PC-9 (cell line): ENCODE measurements around the gene AQP3. TPM values are rescaled to one million over a fixed set of nuclear protein-coding genes. Genes with fewer than 3 reads are reported as not detected.
A peak's percentile ranks its signal among the peaks of the same experiment; 100 is the strongest.

Source experiments
- BruUV-seq: library from RNA; stranded (reverse); fragments of 400-500 nt; replicated peaks from 2 replicates; lab custom pipeline; 2021; lab: Mats Ljungman, UMichigan
- CTCF ChIA-PET: fragments of 300-600 bp; sonication (Branson Sonifier 250); formaldehyde crosslinking; loops from one replicate; lab custom pipeline; 2022; ENCODE audit warnings: antibody characterized with exemption; lab: Charles Lee
- POLR2A ChIA-PET: fragments of 300-600 bp; sonication (Branson Sonifier 250); formaldehyde crosslinking; loops from one replicate; lab custom pipeline; 2022; ENCODE audit warnings: antibody characterized with exemption; ENCODE audit not compliant: unreplicated experiment; lab: Charles Lee
- DNase-seq, 2 experiments: peaks; one replicate each; pipeline versions ENCODE4 v3.0.0 to v3.0.0-alpha.2; 2015 to 2022; ENCODE audit warnings: mixed read lengths in 1 of 2
- H2AFZ ChIP-seq: fragments of 200-600 bp; sonication (generic); 2 replicates; pipeline ENCODE4 v1.8.1; 2017; ENCODE audit warnings: antibody characterized with exemption
- H3F3A ChIP-seq: fragments of 200-600 bp; sonication (generic); 2 replicates; pipeline ENCODE4 v1.8.1; 2017; ENCODE audit warnings: antibody characterized with exemption, mild to moderate bottlenecking, low read depth; ENCODE audit not compliant: insufficient read depth
- H3K27ac ChIP-seq: fragments of 200-600 bp; sonication (generic); 2 replicates; pipeline ENCODE4 v1.6.1; 2016; ENCODE audit warnings: mixed run types
- H3K27me3 ChIP-seq: fragments of 200-600 bp; sonication (generic); 2 replicates; pipeline ENCODE4 v1.6.1; 2016; ENCODE audit warnings: low read depth, mixed run types; ENCODE audit not compliant: insufficient read depth
- H3K36me3 ChIP-seq: fragments of 200-600 bp; sonication (generic); 2 replicates; pipeline ENCODE4 v1.6.1; 2016; ENCODE audit warnings: low read depth, mixed run types
- H3K4me1 ChIP-seq: fragments of 200-600 bp; sonication (generic); replicated peaks from 2 replicates; pipeline ENCODE4 v1.6.1; 2016; ENCODE audit warnings: mixed run types; ENCODE audit not compliant: insufficient read depth
- H3K4me2 ChIP-seq: fragments of 200-600 bp; sonication (generic); 2 replicates; pipeline ENCODE4 v1.6.1; 2017; ENCODE audit warnings: mixed run types
- H3K4me3 ChIP-seq: fragments of 200-600 bp; sonication (generic); 2 replicates; pipeline ENCODE4 v1.6.1; 2016; ENCODE audit warnings: mixed run types
- H3K79me2 ChIP-seq: fragments of 200-600 bp; sonication (generic); 2 replicates; pipeline ENCODE4 v1.6.1; 2017; ENCODE audit warnings: low read depth, mixed run types
- H3K9me2 ChIP-seq: fragments of 200-600 bp; sonication (generic); 2 replicates; pipeline ENCODE4 v1.8.1; 2017; ENCODE audit warnings: mild to moderate bottlenecking; ENCODE audit not compliant: insufficient read depth
- H3K9me3 ChIP-seq: fragments of 200-600 bp; sonication (generic); 2 replicates; pipeline ENCODE4 v1.8.1; 2016; ENCODE audit warnings: low read depth; ENCODE audit not compliant: insufficient read depth
- H4K20me1 ChIP-seq: fragments of 200-600 bp; sonication (generic); 2 replicates; pipeline ENCODE4 v1.8.1; 2017; ENCODE audit not compliant: insufficient read depth
- EZH2 ChIP-seq: fragments of 200-600 bp; sonication (generic); IDR thresholded peaks from 2 replicates; pipeline ENCODE4 v1.8.0; 2017; ENCODE audit warnings: antibody characterized with exemption, low read depth
- intact Hi-C: fragments of 100-400 bp; cut with micrococcal nuclease; formaldehyde crosslinking; loops from one replicate; pipeline ENCODE4 v1.10.0; 2022; ENCODE audit not compliant: unreplicated experiment
- total RNA-seq: library from RNA; stranded (reverse); gene quantifications from 2 replicates; pipeline ENCODE4 v1.2.3, GENCODE V29; 2021
- TF ChIP-seq, protein P1 (sequence below): fragments of 200-600 bp; sonication (generic); conservative IDR thresholded peaks from 2 replicates; pipeline ENCODE4 v1.6.1; 2017; ENCODE audit warnings: mixed run types, antibody characterized with exemption, mild to moderate bottlenecking, moderate library complexity

Gene AQP3
- total RNA-seq, 1 experiment from 2014 or later, result 9.9 TPM

DNA sequence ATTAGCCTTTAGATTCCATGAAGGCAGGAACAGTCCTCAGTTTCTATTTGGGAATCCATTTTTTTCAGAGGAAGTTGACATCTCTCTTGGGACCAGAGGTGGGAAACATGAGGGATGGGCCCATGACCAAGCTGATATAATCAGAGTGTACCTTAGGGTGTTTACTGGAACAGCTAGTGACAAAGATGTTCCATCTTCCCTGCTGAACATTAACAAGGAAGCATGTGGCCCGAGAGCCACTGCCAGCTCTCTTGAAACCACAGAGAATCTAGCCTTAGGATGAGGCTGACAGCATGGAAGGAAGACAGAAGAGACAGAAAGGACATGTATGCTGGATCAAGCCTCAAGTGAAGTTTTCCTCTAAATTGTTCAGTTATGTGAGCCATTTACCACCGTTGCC lies 16.0 kb downstream of the AQP3 start:
- H3K9me3 ChIP-seq, result no peaks in the 10 kb centered on the region
- intact Hi-C loops, result no loop called here
- ChIA-PET CTCF (interaction anchor here (0.9 to 1.6 kb wide), 2 partner anchors 16 to 22 kb away, joined by 5 to 10 read pairs; no protein-coding TSS in a partner anchor), POLR2A (no interaction called here)
- H3K9me2 ChIP-seq, result no peaks in the 10 kb centered on the region
- no peaks in the 10 kb centered on the region for H4K20me1 ChIP-seq
- no peak for DNase-seq
- H3K27ac ChIP-seq, result no peak overlapping the region
- H3F3A ChIP-seq, result peaks cover 7% of the 10 kb centered on the region; the same call in 1 of the 2 replicates
- no peaks in the 10 kb centered on the region for H3K79me2 ChIP-seq
- H3K36me3 ChIP-seq, result no peaks in the 10 kb centered on the region
- no peak overlapping the region for H3K4me3 ChIP-seq
- no peak overlapping the region for H3K4me2 ChIP-seq
- no peak for TF ChIP-seq EZH2
- TF ChIP-seq, protein P1, sequence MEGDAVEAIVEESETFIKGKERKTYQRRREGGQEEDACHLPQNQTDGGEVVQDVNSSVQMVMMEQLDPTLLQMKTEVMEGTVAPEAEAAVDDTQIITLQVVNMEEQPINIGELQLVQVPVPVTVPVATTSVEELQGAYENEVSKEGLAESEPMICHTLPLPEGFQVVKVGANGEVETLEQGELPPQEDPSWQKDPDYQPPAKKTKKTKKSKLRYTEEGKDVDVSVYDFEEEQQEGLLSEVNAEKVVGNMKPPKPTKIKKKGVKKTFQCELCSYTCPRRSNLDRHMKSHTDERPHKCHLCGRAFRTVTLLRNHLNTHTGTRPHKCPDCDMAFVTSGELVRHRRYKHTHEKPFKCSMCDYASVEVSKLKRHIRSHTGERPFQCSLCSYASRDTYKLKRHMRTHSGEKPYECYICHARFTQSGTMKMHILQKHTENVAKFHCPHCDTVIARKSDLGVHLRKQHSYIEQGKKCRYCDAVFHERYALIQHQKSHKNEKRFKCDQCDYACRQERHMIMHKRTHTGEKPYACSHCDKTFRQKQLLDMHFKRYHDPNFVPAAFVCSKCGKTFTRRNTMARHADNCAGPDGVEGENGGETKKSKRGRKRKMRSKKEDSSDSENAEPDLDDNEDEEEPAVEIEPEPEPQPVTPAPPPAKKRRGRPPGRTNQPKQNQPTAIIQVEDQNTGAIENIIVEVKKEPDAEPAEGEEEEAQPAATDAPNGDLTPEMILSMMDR, result no peak
- BruUV-seq, result no TSS peak
- H3K4me1 ChIP-seq, result peaks cover 18% of the 10 kb centered on the region
- H3K27me3 ChIP-seq, result no peaks in the 10 kb centered on the region
- no peak overlapping the region for H2AFZ ChIP-seq

DNA sequence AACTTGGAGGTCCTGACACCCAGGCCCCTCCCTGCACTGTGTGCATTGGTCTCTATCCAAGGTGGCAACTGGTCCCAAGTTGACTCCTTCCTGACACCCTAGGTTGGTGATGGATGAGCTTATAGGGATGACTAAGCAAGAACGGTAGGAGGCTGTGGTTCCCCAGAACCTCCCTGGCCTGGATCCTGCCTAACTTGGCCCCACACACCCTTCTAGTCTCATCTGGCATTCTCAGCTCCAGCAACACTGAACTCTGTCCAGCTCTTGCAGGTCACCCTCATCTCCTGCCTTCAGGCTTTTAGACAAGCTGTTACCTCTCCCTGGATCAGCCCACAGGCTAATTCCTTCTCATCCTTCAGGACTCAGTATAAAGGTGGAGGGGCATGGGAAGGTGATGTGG lies 16.5 kb downstream of the AQP3 start:
- DNase-seq, result peak in 1 of 2 experiments; percentile 35
- no peaks in the 10 kb centered on the region for H3K9me2 ChIP-seq
- H4K20me1 ChIP-seq, result no peaks in the 10 kb centered on the region
- no peak overlapping the region for H3K4me3 ChIP-seq
- no peaks in the 10 kb centered on the region for H3K36me3 ChIP-seq
- BruUV-seq, result no TSS peak
- CTCF ChIA-PET, result interaction anchor here (0.6 to 1.6 kb wide), 4 partner anchors 8 to 22 kb away, joined by 3 to 10 read pairs (median 4); no protein-coding TSS in a partner anchor
- POLR2A ChIA-PET, result interaction anchor here (0.6 kb wide), 1 partner anchor 70 kb away, joined by 4 read pairs; no protein-coding TSS in a partner anchor
- H3K79me2 ChIP-seq, result no peaks in the 10 kb centered on the region
- no peak for TF ChIP-seq EZH2
- TF ChIP-seq, protein P1, result no peak
- peaks cover 13% of the 10 kb centered on the region for H3K4me1 ChIP-seq
- no peak overlapping the region for H2AFZ ChIP-seq
- H3F3A ChIP-seq, result peaks cover 7% of the 10 kb centered on the region; the same call in 1 of the 2 replicates
- H3K4me2 ChIP-seq, result no peak overlapping the region
- no peaks in the 10 kb centered on the region for H3K9me3 ChIP-seq
- intact Hi-C loops, result no loop called here
- H3K27me3 ChIP-seq, result no peaks in the 10 kb centered on the region
- H3K27ac ChIP-seq, result no peak overlapping the region

GRCh38 chr9:33429256-33429985 lies 18.0 kb downstream of the AQP3 start:
- no peak overlapping the region for H2AFZ ChIP-seq
- no peak overlapping the region for H3K27ac ChIP-seq
- H4K20me1 ChIP-seq, result no peaks in the 10 kb centered on the region
- H3K9me3 ChIP-seq, result no peaks in the 10 kb centered on the region
- no peaks in the 10 kb centered on the region for H3K36me3 ChIP-seq
- DNase-seq, result no peak
- no peak overlapping the region for H3K4me2 ChIP-seq
- intact Hi-C loops, result no loop called here
- ChIA-PET POLR2A (no interaction called here), CTCF (no interaction called here)
- BruUV-seq, result no TSS peak
- no peak for TF ChIP-seq EZH2
- TF ChIP-seq, protein P1, result no peak
- peaks cover 7% of the 10 kb centered on the region; the same call in 1 of the 2 replicates for H3F3A ChIP-seq
- peaks cover 16% of the 10 kb centered on the region for H3K4me1 ChIP-seq
- H3K27me3 ChIP-seq, result no peaks in the 10 kb centered on the region
- H3K79me2 ChIP-seq, result no peaks in the 10 kb centered on the region
- no peaks in the 10 kb centered on the region for H3K9me2 ChIP-seq
- H3K4me3 ChIP-seq, result no peak overlapping the region
